Stomach smooth muscle (tissue), 2 donors: ENCODE results near the gene PLA2G4D.

Experiments
- H3K27ac ChIP-seq: one replicate; pipeline ENCODE4 v1.7.0; 2013; ENCODE audit warnings: mild to moderate bottlenecking, low read length, inconsistent platforms
- H3K27me3 ChIP-seq, 2 donors: one replicate each; pipeline ENCODE4 v1.7.0; 2013; ENCODE audit warnings: low read length in 2 of 2; ENCODE audit not compliant: insufficient read depth in 2 of 2, control insufficient read depth in 1 of 2
- H3K36me3 ChIP-seq, 2 donors: one replicate each; pipeline ENCODE4 v1.7.0; 2013; ENCODE audit warnings: low read length in 2 of 2; ENCODE audit not compliant: control insufficient read depth in 2 of 2, insufficient read depth in 2 of 2
- H3K4me1 ChIP-seq: one replicate; pipeline ENCODE4 v1.7.0; 2013; ENCODE audit warnings: low read length; ENCODE audit not compliant: control insufficient read depth, insufficient read depth
- H3K4me3 ChIP-seq, 2 donors: one replicate each; pipeline ENCODE4 v1.7.0; 2013; ENCODE audit warnings: low read length in 2 of 2
- H3K9ac ChIP-seq, 2 donors: one replicate each; pipeline ENCODE4 v1.7.0; 2013; ENCODE audit warnings: low read length in 2 of 2, mild to moderate bottlenecking in 1 of 2
- H3K9me3 ChIP-seq, 2 donors: one replicate each; pipeline ENCODE4 v1.7.0; 2013; ENCODE audit warnings: low read length in 2 of 2; ENCODE audit not compliant: control insufficient read depth in 2 of 2
- donor health status: healthy.
- donor health status: Pancreatic carcinoma.

The PLA2G4D gene

GRCh38 chr15:42136513-42136912 is 42.2 kb upstream of the PLA2G4D start:
- Histone ChIP-seq H3K27ac (no peak overlapping the region), H3K4me3 (no peak overlapping the region), H3K4me1 (no peaks in the 10 kb centered on the region), H3K36me3 (no peaks in the 10 kb centered on the region), H3K9ac (no peak overlapping the region), H3K9me3 (no peaks in the 10 kb centered on the region), H3K27me3 (peaks cover 0 to under 1% of the 10 kb centered on the region in 2 donors)

GRCh38 chr15:42135351-42135750 is 41.0 kb upstream of the PLA2G4D start:
- Histone ChIP-seq H3K36me3 (no peaks in the 10 kb centered on the region), H3K4me3 (no peak overlapping the region), H3K9ac (no peak overlapping the region), H3K27me3 (peaks cover under 1 to 7% of the 10 kb centered on the region in 2 donors), H3K9me3 (no peaks in the 10 kb centered on the region), H3K27ac (no peak overlapping the region), H3K4me1 (no peaks in the 10 kb centered on the region)

GRCh38 chr15:42134617-42135245 is 40.4 kb upstream of the PLA2G4D start:
- Histone ChIP-seq H3K4me1 (no peaks in the 10 kb centered on the region), H3K9me3 (no peaks in the 10 kb centered on the region), H3K27me3 (peaks cover 3 to 10% of the 10 kb centered on the region in 2 donors), H3K9ac (no peak overlapping the region), H3K36me3 (no peaks in the 10 kb centered on the region), H3K27ac (no peak overlapping the region), H3K4me3 (no peak overlapping the region)

GRCh38 chr15:42133886-42134502 is 39.6 kb upstream of the PLA2G4D start:
- Histone ChIP-seq H3K9me3 (no peaks in the 10 kb centered on the region), H3K4me1 (no peaks in the 10 kb centered on the region), H3K9ac (no peak overlapping the region), H3K27ac (no peak overlapping the region), H3K27me3 (peaks cover 3 to 10% of the 10 kb centered on the region in 2 donors), H3K4me3 (no peak overlapping the region), H3K36me3 (no peaks in the 10 kb centered on the region)

GRCh38 chr15:42133356-42133755 is 39.0 kb upstream of the PLA2G4D start:
- no peak overlapping the region for H3K4me3 ChIP-seq
- no peak overlapping the region for H3K27ac ChIP-seq
- H3K4me1 ChIP-seq, result no peaks in the 10 kb centered on the region
- no peak overlapping the region for H3K9ac ChIP-seq
- H3K36me3 ChIP-seq, result no peaks in the 10 kb centered on the region
- peaks cover 3 to 10% of the 10 kb centered on the region in 2 donors for H3K27me3 ChIP-seq
- no peaks in the 10 kb centered on the region for H3K9me3 ChIP-seq

GRCh38 chr15:42131826-42132806 is 37.8 kb upstream of the PLA2G4D start:
- Histone ChIP-seq H3K9me3 (no peaks in the 10 kb centered on the region), H3K4me3 (no peak overlapping the region), H3K4me1 (no peaks in the 10 kb centered on the region), H3K27ac (no peak overlapping the region), H3K36me3 (no peaks in the 10 kb centered on the region), H3K9ac (no peak overlapping the region), H3K27me3 (peaks cover 3 to 14% of the 10 kb centered on the region in 2 donors)

GRCh38 chr15:42131006-42131405 is 36.6 kb upstream of the PLA2G4D start:
- no peak overlapping the region for H3K27ac ChIP-seq

GRCh38 chr15:42130246-42130986 is 36.1 kb upstream of the PLA2G4D start:
- Histone ChIP-seq H3K27ac (no peak overlapping the region), H3K4me3 (no peak overlapping the region), H3K9ac (no peak overlapping the region), H3K36me3 (no peaks in the 10 kb centered on the region), H3K9me3 (no peaks in the 10 kb centered on the region), H3K4me1 (no peaks in the 10 kb centered on the region), H3K27me3 (peaks cover 3 to 14% of the 10 kb centered on the region in 2 donors)

More at GRCh38 chr15:42131006-42131405, 36.6 kb upstream of the PLA2G4D start:
- Histone ChIP-seq H3K27me3 (peaks cover 3 to 14% of the 10 kb centered on the region in 2 donors), H3K9me3 (no peaks in the 10 kb centered on the region), H3K36me3 (no peaks in the 10 kb centered on the region), H3K4me1 (no peaks in the 10 kb centered on the region), H3K9ac (no peak overlapping the region), H3K4me3 (no peak overlapping the region)

- Histone ChIP-seq H3K9me3 (no peaks in the 10 kb centered on the region), H3K27me3 (peaks cover 3 to 14% of the 10 kb centered on the region in 2 donors), H3K9ac (no peak overlapping the region)
Measured at GRCh38 chr15:42129364-42129763, 35.0 kb upstream of the PLA2G4D start.

GRCh38 chr15:42128476-42128875 is 34.1 kb upstream of the PLA2G4D start:
- Histone ChIP-seq H3K36me3 (no peaks in the 10 kb centered on the region), H3K9ac (no peak overlapping the region), H3K27me3 (peaks cover 3 to 14% of the 10 kb centered on the region in 2 donors), H3K27ac (no peak overlapping the region), H3K9me3 (no peaks in the 10 kb centered on the region), H3K4me1 (no peaks in the 10 kb centered on the region), H3K4me3 (no peak overlapping the region)

More at GRCh38 chr15:42129364-42129763, 35.0 kb upstream of the PLA2G4D start:
- H3K36me3 ChIP-seq, result no peaks in the 10 kb centered on the region
- H3K4me1 ChIP-seq, result no peaks in the 10 kb centered on the region
- H3K27ac ChIP-seq, result no peak overlapping the region
- no peak overlapping the region for H3K4me3 ChIP-seq
